ENCODE results near the gene HMGCL.
"Not testable (repeated sequence)": the region's sequence is repeated elsewhere in the genome, so short reads cannot be mapped to it uniquely, and the experiment has no call there.

Gene HMGCL

DNA sequence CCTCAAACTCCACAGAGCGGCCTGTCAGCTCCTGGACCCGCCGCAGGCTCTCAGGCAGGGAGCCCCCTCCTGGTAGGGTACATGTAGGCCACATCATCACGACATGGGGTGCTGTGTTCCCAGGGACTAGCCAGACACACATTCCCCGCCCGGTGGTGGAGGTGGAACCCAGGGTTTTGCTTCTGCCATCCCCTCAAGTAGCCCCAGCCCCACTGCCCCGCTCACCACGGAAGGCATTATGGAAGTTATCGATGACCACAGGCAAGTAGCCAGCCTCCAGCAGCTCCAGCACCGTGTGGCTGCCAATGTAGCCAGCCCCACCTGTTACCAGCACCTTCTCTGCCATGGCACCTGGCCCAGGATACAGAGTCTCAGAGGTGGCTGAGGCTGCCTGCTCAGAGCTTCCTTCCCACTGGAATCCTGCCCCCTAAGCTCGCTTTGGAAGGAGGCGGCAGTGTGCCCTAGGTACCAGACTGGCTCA lies 26.5 kb downstream of the HMGCL start:
- DNase-seq (ENCODE audit: low spot score): no peak

DNA sequence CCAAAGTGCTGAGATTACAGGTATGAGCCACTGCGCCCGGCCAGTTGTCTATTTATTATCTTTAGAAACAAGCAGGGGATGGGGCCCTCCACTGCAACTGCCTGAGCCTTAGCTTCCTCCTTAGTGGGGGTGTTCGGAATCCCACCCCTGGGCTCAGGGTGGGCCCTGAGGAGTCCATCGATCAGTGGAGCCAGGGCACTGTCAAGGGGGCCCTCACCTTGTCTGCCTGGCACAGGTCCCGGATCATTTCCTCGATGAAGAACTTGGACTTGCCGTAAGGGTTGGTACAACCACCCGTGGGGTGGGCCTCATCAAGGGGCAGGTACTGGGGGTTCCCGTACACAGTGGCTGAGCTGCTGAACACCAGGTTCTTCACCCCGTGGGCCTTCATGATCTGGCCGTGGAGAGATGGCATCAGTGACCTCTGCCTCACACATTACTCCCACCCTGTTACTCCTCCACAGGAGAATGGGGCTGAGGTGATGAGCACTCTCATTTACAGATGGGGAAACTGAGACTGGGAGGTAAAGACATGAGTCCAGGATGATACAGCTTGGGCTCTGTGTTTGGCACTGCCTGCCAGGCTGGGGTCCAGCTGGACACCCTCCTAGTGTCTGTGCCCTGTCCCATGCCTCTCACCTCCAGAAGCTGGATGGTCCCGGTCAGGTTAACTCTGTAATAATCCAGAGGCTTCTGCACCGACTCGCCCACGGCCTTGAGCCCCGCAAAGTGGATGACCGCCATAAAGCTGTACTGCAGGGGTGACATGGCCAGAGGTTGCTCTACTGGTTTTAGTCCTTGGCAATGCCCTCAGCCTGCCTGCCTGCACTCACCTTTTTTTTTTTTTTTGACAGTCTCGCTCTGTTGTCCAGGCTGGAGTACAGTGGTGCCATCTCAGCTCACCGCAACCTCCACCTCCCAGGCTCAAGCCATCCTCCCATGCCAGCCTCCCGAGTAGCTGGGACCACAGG lies 27.5 kb downstream of the HMGCL start:
- no peak for DNase-seq (ENCODE audit: low spot score)

DNA sequence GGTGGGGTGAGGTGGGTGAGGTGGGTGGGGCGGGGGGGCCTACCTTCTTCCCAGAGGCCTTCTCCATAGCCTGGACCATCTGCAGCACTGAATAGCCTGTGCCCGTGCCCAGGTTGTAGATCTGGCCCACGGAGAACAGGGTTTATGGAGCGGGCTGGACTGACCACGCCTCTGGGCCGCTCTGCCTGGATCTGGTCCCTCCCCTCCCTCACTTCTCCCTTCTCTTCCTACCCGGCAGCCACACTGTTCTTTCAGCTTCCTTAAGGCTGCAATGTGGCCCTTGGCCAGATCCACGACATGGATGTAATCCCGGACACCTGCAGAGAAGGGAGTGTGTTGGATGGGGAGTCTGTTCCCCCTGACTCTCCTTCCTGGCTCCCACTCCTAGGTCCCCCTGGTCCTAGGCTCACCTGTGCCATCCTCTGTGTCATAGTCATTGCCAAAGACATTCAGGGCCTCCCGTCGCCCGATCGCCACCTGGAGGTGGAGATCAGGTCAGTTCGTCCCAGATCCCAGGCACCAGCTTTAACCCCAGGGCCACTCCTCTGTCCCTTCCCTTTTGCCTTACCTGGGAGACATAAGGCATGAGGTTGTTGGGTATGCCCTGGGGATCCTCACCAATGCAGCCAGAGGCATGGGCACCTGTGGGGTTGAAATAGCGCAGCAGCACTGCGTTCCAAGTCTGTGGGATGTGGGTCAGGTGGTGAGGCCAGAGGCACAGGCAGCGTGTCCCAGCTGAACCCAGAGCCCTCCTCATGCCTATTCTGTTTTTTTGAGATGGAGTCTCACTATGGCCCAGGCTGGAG lies 28.6 kb downstream of the HMGCL start:
- DNase-seq (ENCODE audit: low spot score): peak; percentile 35

DNA sequence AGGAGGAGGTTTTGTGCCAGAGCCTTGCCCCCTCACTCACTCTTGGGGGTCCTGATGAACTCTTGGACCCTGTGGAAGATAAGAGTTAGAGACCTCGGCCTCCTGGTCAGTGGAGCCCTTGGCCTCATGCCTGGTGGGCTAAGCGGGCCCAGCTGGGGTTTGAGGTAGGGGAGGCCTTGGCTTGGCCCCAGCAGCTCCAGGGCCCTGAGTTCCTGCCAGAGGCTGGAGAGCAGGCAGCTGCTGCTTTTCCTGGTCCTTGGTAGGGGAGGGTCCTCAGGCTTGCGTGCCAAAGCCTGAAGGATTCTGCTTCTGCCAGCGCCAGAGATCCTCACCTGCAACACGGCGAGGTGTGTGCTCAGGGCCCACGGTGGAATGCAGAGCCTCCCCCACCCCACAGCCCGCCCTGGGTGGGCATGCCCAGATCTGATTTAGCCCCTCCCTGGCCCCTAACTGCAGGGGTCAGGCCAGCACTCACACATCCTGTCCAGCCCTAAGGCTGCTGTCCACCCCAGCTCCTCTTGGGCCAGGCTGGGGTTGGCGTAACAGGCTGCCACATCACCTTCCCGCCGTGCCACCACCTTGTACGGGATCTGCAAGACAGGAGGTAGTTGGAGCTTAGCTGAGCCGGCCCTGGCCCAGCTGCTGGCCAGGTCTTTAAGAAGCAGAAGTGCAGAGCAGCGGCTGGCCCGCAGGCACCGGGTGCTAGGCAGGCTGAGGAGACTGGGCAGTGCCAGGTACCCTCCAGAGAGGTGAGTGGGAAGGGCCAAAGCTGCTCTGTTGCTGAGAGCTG lies 29.4 kb downstream of the HMGCL start:
- DNase-seq (ENCODE audit: low spot score): no peak

- DNase-seq (ENCODE audit: low spot score): not testable (repeated sequence)
Measured at GRCh38 chr1:23794732-23795182, 30.5 kb downstream of the HMGCL start.

- DNase-seq (ENCODE audit: low spot score): no peak
Measured at GRCh38 chr1:23793861-23794731, 31.1 kb downstream of the HMGCL start.

DNA sequence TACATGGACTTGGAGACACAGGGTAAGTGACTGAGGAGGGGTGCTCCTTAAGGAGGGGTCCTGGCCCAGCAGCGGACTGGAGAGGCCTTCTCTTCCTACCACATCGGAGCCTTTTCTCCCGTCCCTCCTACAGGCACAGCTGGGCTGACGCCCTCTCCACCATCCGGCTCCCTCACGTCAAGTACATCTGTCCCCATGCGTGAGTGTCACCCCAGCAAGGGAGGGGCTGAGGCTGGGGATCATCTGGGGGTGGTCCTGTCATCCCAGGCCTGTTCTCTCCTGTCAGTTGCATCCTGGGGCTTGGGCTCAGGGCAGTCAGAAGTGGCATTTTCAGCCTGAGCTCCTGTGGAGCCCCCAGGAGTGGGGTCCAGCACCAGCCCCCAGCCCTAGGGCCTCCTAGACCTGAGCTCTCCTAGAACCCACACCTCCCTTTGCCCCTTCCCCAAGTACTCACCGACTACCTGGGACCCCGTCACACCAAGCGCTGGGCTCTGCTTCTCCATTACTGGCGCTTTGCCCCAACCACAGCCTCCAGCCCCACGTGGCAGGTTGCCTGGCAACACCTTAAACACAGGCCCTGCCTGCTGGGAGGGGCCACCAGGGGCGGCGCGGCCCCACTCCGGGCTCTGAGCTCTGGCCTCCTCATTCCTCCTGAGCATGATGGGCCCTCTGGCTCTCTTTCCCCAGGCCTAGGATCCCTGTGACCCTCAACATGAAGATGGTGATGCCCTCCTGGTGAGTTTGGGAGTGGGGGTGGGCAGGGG lies 32.0 kb downstream of the HMGCL start:
- DNase-seq (ENCODE audit: low spot score): peak; percentile 46

DNA sequence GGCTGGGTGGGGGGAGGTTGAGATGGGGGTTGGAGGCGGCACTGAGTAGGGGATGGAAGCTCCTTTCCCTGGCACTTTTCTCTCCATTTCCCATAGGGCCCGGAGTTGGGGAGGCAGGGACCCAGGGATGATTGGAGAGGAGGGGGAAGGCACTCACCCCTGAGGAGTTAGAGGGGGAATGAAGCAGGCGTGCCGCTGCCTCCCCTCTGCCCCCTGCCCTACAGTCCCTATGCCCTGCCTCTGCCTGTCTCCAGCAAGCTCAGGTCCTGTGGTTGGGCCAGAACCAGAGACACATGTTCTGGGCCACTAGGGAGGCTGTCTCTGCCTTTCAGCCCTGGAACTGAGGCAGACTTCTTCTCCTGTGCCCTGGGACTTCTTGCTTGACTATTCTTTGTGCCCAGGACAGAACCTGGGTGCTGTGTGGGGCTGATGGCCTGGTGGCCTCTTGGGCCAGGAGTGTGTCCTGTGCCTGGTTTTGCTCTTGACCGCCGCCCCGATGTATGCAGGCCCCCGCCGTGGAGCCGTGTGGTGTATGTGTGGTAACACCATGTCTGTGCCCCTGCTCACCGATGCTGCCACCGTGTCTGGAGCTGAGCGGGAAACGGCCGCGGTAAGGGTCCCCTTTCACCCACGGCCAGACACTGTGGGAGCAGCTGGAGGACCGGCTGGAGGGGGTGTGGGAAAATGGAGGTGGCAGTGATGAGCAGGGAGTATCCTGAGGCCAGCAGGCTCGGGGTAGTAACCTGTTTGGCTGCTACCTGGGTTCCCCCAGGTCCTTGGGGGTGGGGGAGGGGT lies 32.9 kb downstream of the HMGCL start:
- no peak for DNase-seq (ENCODE audit: low spot score)

- peak; percentile 36 for DNase-seq (ENCODE audit: low spot score)
Measured at GRCh38 chr1:23791516-23792047, 33.6 kb downstream of the HMGCL start.

- peak; percentile 94 for DNase-seq (ENCODE audit: low spot score)
Measured at GRCh38 chr1:23790696-23791515, 34.3 kb downstream of the HMGCL start, which contains the start of gene LYPLA2. LYPLA2 (plus strand) TSS chr1:23791145; CDS start chr1:23792683, 1,538 bp downstream.

DNA sequence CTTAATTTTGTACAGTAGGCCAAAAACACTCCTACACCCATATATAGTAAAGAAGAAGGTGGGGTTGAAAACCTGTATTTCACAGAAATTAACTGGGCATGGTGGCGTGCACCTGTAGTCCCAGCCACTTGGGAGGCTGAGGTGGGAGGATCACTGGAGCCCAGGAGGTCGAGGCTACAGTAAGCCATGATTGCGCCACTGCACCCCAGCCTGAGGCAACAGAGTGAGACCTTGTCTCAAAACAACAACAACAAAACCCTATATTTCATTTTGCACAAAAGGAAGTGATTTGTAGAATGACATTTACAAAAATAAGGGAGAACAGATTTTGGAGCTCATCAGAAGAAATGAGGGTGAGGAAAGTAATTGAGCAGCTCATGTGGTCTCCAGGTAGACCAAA lies 36.5 kb downstream of the HMGCL start:
- no peak for DNase-seq (ENCODE audit: low spot score)

DNA sequence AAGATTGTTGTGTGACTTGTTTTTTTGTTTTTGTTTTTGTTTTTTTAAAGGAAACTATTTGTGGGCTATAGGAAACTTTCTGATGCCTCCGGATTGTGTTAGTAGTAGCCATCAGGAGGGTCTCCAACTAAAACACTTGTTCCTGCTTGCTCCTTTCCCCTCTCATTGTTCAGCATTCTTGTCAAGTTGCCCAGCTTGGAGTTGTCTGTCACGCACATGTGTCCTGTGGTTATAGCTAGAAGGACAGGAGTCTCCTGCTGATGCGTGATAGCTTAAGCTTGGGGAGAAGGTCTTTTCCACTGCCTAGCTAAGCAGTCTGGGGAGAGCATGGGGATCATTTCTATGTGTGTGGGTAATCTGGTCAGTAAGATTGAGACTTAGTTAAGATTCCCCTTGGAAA lies 37.5 kb downstream of the HMGCL start:
- no peak for DNase-seq (ENCODE audit: low spot score)

GRCh38 chr1:23784846-23785245 lies 40.4 kb downstream of the HMGCL start:
- DNase-seq (ENCODE audit: low spot score): no peak

DNA sequence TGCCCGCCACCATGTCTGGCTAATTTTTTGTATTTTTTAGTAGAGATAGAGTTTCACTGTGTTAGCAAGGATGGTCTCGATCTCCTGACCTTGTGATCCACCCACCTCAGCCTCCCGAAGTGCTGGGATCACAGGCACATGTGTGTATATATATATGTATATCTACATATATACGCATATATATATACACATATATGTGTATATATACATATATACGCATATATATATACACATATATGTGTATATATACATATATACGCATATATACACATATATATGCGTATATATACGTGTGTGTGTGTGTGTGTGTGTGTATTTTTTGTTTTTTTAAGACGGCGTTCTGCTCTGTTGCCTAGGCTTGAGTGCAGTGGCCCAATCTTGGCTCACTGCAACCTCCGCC lies 42.1 kb downstream of the HMGCL start:
- not testable (repeated sequence) for DNase-seq (ENCODE audit: low spot score)

- no peak for DNase-seq (ENCODE audit: low spot score)
Measured at GRCh38 chr1:23779826-23780371, 45.3 kb downstream of the HMGCL start.

- DNase-seq (ENCODE audit: low spot score): peak; percentile 87
Measured at GRCh38 chr1:23777979-23778814, 47.0 kb downstream of the HMGCL start, which contains the start of gene PITHD1. PITHD1 (plus strand) TSS chr1:23778418; CDS start chr1:23778516, 98 bp downstream.

DNA sequence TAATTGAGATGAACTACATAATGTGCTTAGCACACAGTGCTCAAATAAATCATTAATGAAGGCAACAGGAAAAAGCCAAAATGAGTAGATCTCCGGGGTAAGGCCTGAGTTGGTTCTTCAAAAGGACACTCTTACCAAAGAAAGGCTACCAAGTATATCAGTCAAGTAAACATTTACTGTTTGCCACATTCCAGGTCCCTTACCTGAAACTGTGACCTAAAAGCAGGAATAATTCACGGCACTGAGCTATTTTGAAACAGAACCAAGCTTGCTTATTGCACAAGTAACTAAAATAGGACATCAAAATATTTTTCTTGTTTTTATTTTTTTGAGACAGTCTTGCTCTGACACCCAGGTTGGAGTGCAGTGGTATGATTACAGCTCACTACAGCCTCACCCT lies 49.0 kb downstream of the HMGCL start:
- no peak for DNase-seq (ENCODE audit: low spot score)
